ENCODE data around the gene ITGA1.

DNA sequence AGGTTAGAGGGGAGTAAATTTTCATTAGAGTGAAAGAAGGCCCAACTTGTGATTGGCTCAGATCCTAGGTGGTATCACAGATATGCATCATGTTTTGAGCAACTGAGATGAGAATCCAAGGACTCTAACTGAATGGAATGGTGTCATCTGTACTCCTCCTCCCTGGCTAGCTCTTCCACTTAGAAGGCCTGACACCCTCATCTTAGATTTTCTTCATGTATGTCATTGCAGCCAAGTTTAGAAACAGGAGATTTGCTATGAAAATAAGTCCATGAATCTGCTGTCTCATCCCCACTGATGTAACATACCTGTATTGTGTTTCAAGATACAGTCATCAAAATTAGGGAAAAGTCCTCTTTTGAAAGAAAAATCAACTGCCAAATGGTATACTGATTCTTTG is 54.4 kb downstream of the ITGA1 start:
- TF ChIP-seq, protein P1, sequence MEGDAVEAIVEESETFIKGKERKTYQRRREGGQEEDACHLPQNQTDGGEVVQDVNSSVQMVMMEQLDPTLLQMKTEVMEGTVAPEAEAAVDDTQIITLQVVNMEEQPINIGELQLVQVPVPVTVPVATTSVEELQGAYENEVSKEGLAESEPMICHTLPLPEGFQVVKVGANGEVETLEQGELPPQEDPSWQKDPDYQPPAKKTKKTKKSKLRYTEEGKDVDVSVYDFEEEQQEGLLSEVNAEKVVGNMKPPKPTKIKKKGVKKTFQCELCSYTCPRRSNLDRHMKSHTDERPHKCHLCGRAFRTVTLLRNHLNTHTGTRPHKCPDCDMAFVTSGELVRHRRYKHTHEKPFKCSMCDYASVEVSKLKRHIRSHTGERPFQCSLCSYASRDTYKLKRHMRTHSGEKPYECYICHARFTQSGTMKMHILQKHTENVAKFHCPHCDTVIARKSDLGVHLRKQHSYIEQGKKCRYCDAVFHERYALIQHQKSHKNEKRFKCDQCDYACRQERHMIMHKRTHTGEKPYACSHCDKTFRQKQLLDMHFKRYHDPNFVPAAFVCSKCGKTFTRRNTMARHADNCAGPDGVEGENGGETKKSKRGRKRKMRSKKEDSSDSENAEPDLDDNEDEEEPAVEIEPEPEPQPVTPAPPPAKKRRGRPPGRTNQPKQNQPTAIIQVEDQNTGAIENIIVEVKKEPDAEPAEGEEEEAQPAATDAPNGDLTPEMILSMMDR (conservative IDR thresholded peaks at IDR 0.05 in 1 of 2, IDR thresholded peaks at IDR 0.05 in 1 of 2; ENCODE audit: low read depth in 1 of 2, low read length in 2 of 2), result no peak
- TF ChIP-seq EZH2 (IDR thresholded peaks at IDR 0.05; ENCODE audit: low read length, missing control alignments), result no peak
